Measurements from ENCODE around the gene LIFR. TPM values are rescaled to one million over a fixed set of nuclear protein-coding genes. Genes with fewer than 3 reads are reported as not detected.
"Not testable (repeated sequence)": the region's sequence is repeated elsewhere in the genome, so short reads cannot be mapped to it uniquely, and the experiment has no call there.

The LIFR gene
- polyA plus RNA-seq: 10 to 100 TPM in 2 of 3 donors, 1 to 10 TPM in 1; 8.2 to 23.7 (median 18.7) TPM

- 0 to 1% (median 1%) methylated on average over 51 to 88 of the region's 88 CpGs for WGBS, 3 donors
- H3K27ac ChIP-seq (ENCODE audit: low read depth, low read length): peak within 1 kb of the TSS; percentile 94
Observed at GRCh38 chr5:38556599-38557307, at the start of gene LIFR. TSS of gene LIFR (minus strand) at chr5:38556646. CDS start at chr5:38530647, 25,999 bp downstream.

- no peak overlapping the region for H3K27ac ChIP-seq (ENCODE audit: low read depth, low read length)
Observed at GRCh38 chr5:38605610-38606009, 49.2 kb upstream of the LIFR start.

GRCh38 chr5:38603691-38604090 lies 47.2 kb upstream of the LIFR start:
- H3K27ac ChIP-seq (ENCODE audit: low read depth, low read length): no peak overlapping the region
- WGBS, 3 donors: 79 to 82% (median 80%) methylated on average over 3 of the region's 3 CpGs

More at GRCh38 chr5:38605610-38606009, 49.2 kb upstream of the LIFR start:
- 87 to 93% (median 90%) methylated on average over 7 of the region's 7 CpGs for WGBS, 3 donors

- H3K27ac ChIP-seq (ENCODE audit: low read depth, low read length): no peak overlapping the region
- 89 to 91% (median 90%) methylated on average over 5 of the region's 5 CpGs for WGBS, 3 donors
Observed at GRCh38 chr5:38602641-38603040, 46.2 kb upstream of the LIFR start.

- no peak overlapping the region for H3K27ac ChIP-seq (ENCODE audit: low read depth, low read length)
- 42 to 69% (median 67%) methylated on average over 4 of the region's 4 CpGs for WGBS, 3 donors
Observed at GRCh38 chr5:38601863-38602298, 45.4 kb upstream of the LIFR start.

GRCh38 chr5:38601133-38601862 lies 44.9 kb upstream of the LIFR start:
- 48 to 70% (median 55%) methylated on average over 5 of the region's 5 CpGs for WGBS, 3 donors
- no peak overlapping the region for H3K27ac ChIP-seq (ENCODE audit: low read depth, low read length)

- H3K27ac ChIP-seq (ENCODE audit: low read depth, low read length): no peak overlapping the region
Observed at GRCh38 chr5:38600329-38601045, 44.0 kb upstream of the LIFR start.

GRCh38 chr5:38599751-38600150 lies 43.3 kb upstream of the LIFR start:
- not testable (repeated sequence) for H3K27ac ChIP-seq (ENCODE audit: low read depth, low read length)

More at GRCh38 chr5:38600329-38601045, 44.0 kb upstream of the LIFR start:
- WGBS, 3 donors: 65 to 69% (median 68%) methylated on average over 3 of the region's 3 CpGs

GRCh38 chr5:38598994-38599617 lies 42.7 kb upstream of the LIFR start:
- no peak overlapping the region for H3K27ac ChIP-seq (ENCODE audit: low read depth, low read length)
- 71 to 93% (median 86%) methylated on average over 2 of the region's 2 CpGs for WGBS, 3 donors

- H3K27ac ChIP-seq (ENCODE audit: low read depth, low read length): no peak overlapping the region
- 76 to 94% (median 84%) methylated on average over 8 of the region's 8 CpGs for WGBS, 3 donors
Observed at GRCh38 chr5:38598296-38598993, 42.0 kb upstream of the LIFR start.

- no peak overlapping the region for H3K27ac ChIP-seq (ENCODE audit: low read depth, low read length)
- WGBS, 3 donors: 64 to 86% (median 79%) methylated on average over 2 of the region's 2 CpGs
Observed at GRCh38 chr5:38596981-38597380, 40.5 kb upstream of the LIFR start.

GRCh38 chr5:38595132-38595745 lies 38.8 kb upstream of the LIFR start:
- WGBS, 3 donors: 64 to 78% (median 65%) methylated on average over 5 of the region's 5 CpGs

GRCh38 chr5:38593959-38594358 lies 37.5 kb upstream of the LIFR start:
- WGBS, 3 donors: 69 to 81% (median 71%) methylated on average over 7 of the region's 7 CpGs
- no peak overlapping the region for H3K27ac ChIP-seq (ENCODE audit: low read depth, low read length)

More at GRCh38 chr5:38595132-38595745, 38.8 kb upstream of the LIFR start:
- no peak overlapping the region for H3K27ac ChIP-seq (ENCODE audit: low read depth, low read length)

- 77 to 91% (median 86%) methylated on average over 2 of the region's 2 CpGs for whole genome bisulfite sequencing, 3 donors
- H3K27ac ChIP-seq (ENCODE audit: low read depth, low read length): no peak overlapping the region
Observed at GRCh38 chr5:38591523-38591849, 35.0 kb upstream of the LIFR start.

- WGBS, 3 donors: 74 to 87% (median 80%) methylated on average over 2 of the region's 2 CpGs
- H3K27ac ChIP-seq (ENCODE audit: low read depth, low read length): no peak overlapping the region
Observed at GRCh38 chr5:38590838-38591522, 34.5 kb upstream of the LIFR start.

GRCh38 chr5:38589629-38590028 lies 33.2 kb upstream of the LIFR start:
- H3K27ac ChIP-seq (ENCODE audit: low read depth, low read length): no peak overlapping the region
- 52 to 71% (median 62%) methylated on average over 4 of the region's 4 CpGs for WGBS, 3 donors

GRCh38 chr5:38585816-38586215 lies 29.4 kb upstream of the LIFR start:
- H3K27ac ChIP-seq (ENCODE audit: low read depth, low read length): no peak overlapping the region
- 63 to 91% (median 82%) methylated on average over 6 of the region's 6 CpGs for WGBS, 3 donors
